EL (cell line): ENCODE data around the gene PRPF39.
A peak's percentile ranks its signal among the peaks of the same experiment; 100 is the strongest.
"Not testable (repeated sequence)": the region's sequence is repeated elsewhere in the genome, so short reads cannot be mapped to it uniquely, and the experiment has no call there.

Source experiments
- DNase-seq: peaks from one replicate; pipeline ENCODE4 v3.0.0-alpha.2; 2016

PRPF39 gene

GRCh38 chr14:45083976-45084722 lies at the start of gene PRPF39:
Gene PRPF39, plus strand, starts transcription at chr14:45084116. Its CDS starts 11,124 bp downstream, at chr14:45095240.
- peak; percentile 94 for DNase-seq

- DNase-seq = no peak
Observed at GRCh38 chr14:45034730-45035129, 49.2 kb upstream of the PRPF39 start.

- no peak for DNase-seq
Observed at GRCh38 chr14:45038256-45038655, 45.7 kb upstream of the PRPF39 start.

GRCh38 chr14:45038865-45039264 lies 45.1 kb upstream of the PRPF39 start:
- no peak for DNase-seq

GRCh38 chr14:45039390-45039789 lies 44.5 kb upstream of the PRPF39 start:
- DNase-seq = no peak

GRCh38 chr14:45041641-45042040 lies 42.3 kb upstream of the PRPF39 start:
- no peak for DNase-seq

- DNase-seq = no peak
Observed at GRCh38 chr14:45044638-45045037, 39.3 kb upstream of the PRPF39 start.

- no peak for DNase-seq
Observed at GRCh38 chr14:45048385-45048784, 35.5 kb upstream of the PRPF39 start.

- no peak for DNase-seq
Observed at GRCh38 chr14:45051180-45051579, 32.7 kb upstream of the PRPF39 start.

GRCh38 chr14:45051896-45052295 lies 32.0 kb upstream of the PRPF39 start:
- no peak for DNase-seq

GRCh38 chr14:45057349-45057748 lies 26.6 kb upstream of the PRPF39 start:
- no peak for DNase-seq

- DNase-seq = no peak
Observed at GRCh38 chr14:45057881-45058364, 26.0 kb upstream of the PRPF39 start.

GRCh38 chr14:45060551-45060950 lies 23.4 kb upstream of the PRPF39 start:
- DNase-seq = no peak

- DNase-seq = no peak
Observed at GRCh38 chr14:45065540-45065939, 18.4 kb upstream of the PRPF39 start.

GRCh38 chr14:45065956-45066355 lies 18.0 kb upstream of the PRPF39 start:
- no peak for DNase-seq

- DNase-seq = no peak
Observed at GRCh38 chr14:45066667-45067066, 17.2 kb upstream of the PRPF39 start.

GRCh38 chr14:45068396-45068795 lies 15.5 kb upstream of the PRPF39 start:
- no peak for DNase-seq

GRCh38 chr14:45070215-45070614 lies 13.7 kb upstream of the PRPF39 start:
- DNase-seq = peak; percentile 16

- no peak for DNase-seq
Observed at GRCh38 chr14:45072126-45072525, 11.8 kb upstream of the PRPF39 start.

GRCh38 chr14:45073231-45073879 lies 10.6 kb upstream of the PRPF39 start:
- no peak for DNase-seq

GRCh38 chr14:45078323-45078722 lies 5.6 kb upstream of the PRPF39 start:
- no peak for DNase-seq

- DNase-seq = not testable (repeated sequence)
Observed at GRCh38 chr14:45080416-45080968, 3.4 kb upstream of the PRPF39 start.

GRCh38 chr14:45081096-45081495 lies 2.8 kb upstream of the PRPF39 start:
- DNase-seq = not testable (repeated sequence)

- DNase-seq = no peak
Observed at GRCh38 chr14:45082420-45082819, 1.5 kb upstream of the PRPF39 start.
